Liver (tissue), 9 donors: ENCODE results near the gene TTC23. TPM values are rescaled to one million over a fixed set of nuclear protein-coding genes. Genes with fewer than 3 reads are reported as not detected.

Experiments
- DNase-seq: peaks from one replicate; pipeline ENCODE4 v3.0.0-alpha.2; 2017; ENCODE audit warnings: low spot score
- H3K27ac ChIP-seq, 2 donors: one replicate each; pipeline ENCODE4 v1.7.0; 2013; ENCODE audit warnings: inconsistent platforms in 2 of 2, low read length in 2 of 2, control low read depth in 1 of 2, low read depth in 1 of 2, mild to moderate bottlenecking in 1 of 2
- H3K27me3 ChIP-seq, 4 donors: one replicate each; pipeline versions ENCODE4 v1.6.1 to v1.7.0; 2013; ENCODE audit warnings: low read length in 3 of 4, inconsistent platforms in 1 of 4, mild to moderate bottlenecking in 1 of 4, moderate library complexity in 1 of 4; ENCODE audit not compliant: control insufficient read depth in 4 of 4, insufficient read depth in 4 of 4
- H3K36me3 ChIP-seq, 4 donors: one replicate each; pipeline versions ENCODE4 v1.6.1 to v1.7.0; 2013; ENCODE audit warnings: low read length in 3 of 4, mild to moderate bottlenecking in 3 of 4, low read depth in 1 of 4, moderate library complexity in 1 of 4; ENCODE audit not compliant: control insufficient read depth in 4 of 4, insufficient read depth in 3 of 4
- H3K4me1 ChIP-seq, 4 donors: one replicate each; pipeline versions ENCODE4 v1.6.1 to v1.7.0; 2013; ENCODE audit warnings: low read length in 3 of 4, mild to moderate bottlenecking in 3 of 4, moderate library complexity in 1 of 4; ENCODE audit not compliant: control insufficient read depth in 4 of 4, insufficient read depth in 4 of 4
- H3K4me3 ChIP-seq, 3 donors: one replicate each; pipeline versions ENCODE4 v1.6.1 to v1.7.0; 2013; ENCODE audit warnings: low read length in 3 of 3, control low read depth in 1 of 3, low read depth in 1 of 3, mild to moderate bottlenecking in 1 of 3
- H3K9ac ChIP-seq, 2 donors: one replicate each; pipeline ENCODE4 v1.7.0; 2013; ENCODE audit warnings: low read length in 2 of 2, mild to moderate bottlenecking in 2 of 2, moderate library complexity in 2 of 2, control low read depth in 1 of 2, low read depth in 1 of 2
- H3K9me3 ChIP-seq, 4 donors: one replicate each; pipeline versions ENCODE4 v1.6.1 to v1.7.0; 2013; ENCODE audit warnings: low read length in 3 of 4; ENCODE audit not compliant: control insufficient read depth in 4 of 4
- ATF3 ChIP-seq: IDR thresholded peaks from 2 replicates; pipeline ENCODE4 v1.6.1; 2016; ENCODE audit warnings: antibody characterized with exemption
- CTCF ChIP-seq: fragments of 150-350 bp; IDR thresholded peaks from 2 replicates; pipeline ENCODE4 v1.5.1; 2017; ENCODE audit warnings: improper control_type of control experiment, low read depth, low read length; ENCODE audit not compliant: missing input control
- EGR1 ChIP-seq, 2 donors: IDR thresholded peaks; 2 replicates each; pipeline ENCODE4 v1.6.1; 2016 to 2018; ENCODE audit warnings: antibody characterized with exemption in 2 of 2, low read depth in 2 of 2
- FOXA1 ChIP-seq: IDR thresholded peaks from 2 replicates; pipeline ENCODE4 v1.6.1; 2016; ENCODE audit warnings: antibody characterized with exemption
- FOXA2 ChIP-seq: IDR thresholded peaks from 2 replicates; pipeline ENCODE4 v1.6.1; 2016; ENCODE audit warnings: antibody characterized with exemption
- GABPA ChIP-seq, 2 donors: IDR thresholded peaks in 1 of 2; conservative IDR thresholded peaks in 1 of 2; 2 replicates each; pipeline ENCODE4 v1.6.1; 2016; ENCODE audit warnings: antibody characterized with exemption in 2 of 2, mild to moderate bottlenecking in 1 of 2, moderate library complexity in 1 of 2
- HNF4G ChIP-seq: IDR thresholded peaks from 2 replicates; pipeline ENCODE4 v1.6.1; 2016; ENCODE audit warnings: antibody characterized with exemption
- JUND ChIP-seq, 2 donors: IDR thresholded peaks; 2 replicates each; pipeline ENCODE4 v1.6.1; 2016; ENCODE audit warnings: antibody characterized with exemption in 2 of 2
- MAX ChIP-seq: IDR thresholded peaks from 2 replicates; pipeline ENCODE4 v1.6.1; 2016; ENCODE audit warnings: antibody characterized with exemption
- NR2F2 ChIP-seq: IDR thresholded peaks from 2 replicates; pipeline ENCODE4 v1.6.1; 2016; ENCODE audit warnings: antibody characterized with exemption
- RAD21 ChIP-seq, 2 donors: IDR thresholded peaks; 2 replicates each; pipeline ENCODE4 v1.6.1; 2016; ENCODE audit warnings: antibody characterized with exemption in 2 of 2, mild to moderate bottlenecking in 2 of 2
- REST ChIP-seq: IDR thresholded peaks from 2 replicates; pipeline ENCODE4 v1.6.1; 2016; ENCODE audit warnings: antibody characterized with exemption, mild to moderate bottlenecking
- RXRA ChIP-seq, 2 donors: IDR thresholded peaks; 2 replicates each; pipeline ENCODE4 v1.6.1; 2017 to 2018; ENCODE audit warnings: antibody characterized with exemption in 2 of 2, mild to moderate bottlenecking in 1 of 2
- SP1 ChIP-seq: IDR thresholded peaks from 2 replicates; pipeline ENCODE4 v1.6.1; 2018; ENCODE audit warnings: antibody characterized with exemption, mild to moderate bottlenecking
- TAF1 ChIP-seq: conservative IDR thresholded peaks from 2 replicates; pipeline ENCODE4 v1.6.1; 2016; ENCODE audit warnings: antibody characterized with exemption, mild to moderate bottlenecking
- YY1 ChIP-seq: IDR thresholded peaks from 2 replicates; pipeline ENCODE4 v1.6.1; 2016; ENCODE audit warnings: antibody characterized with exemption, mild to moderate bottlenecking
- WGBS: extraction: QIAGEN DNeasy Blood & Tissue Kit; methylation state at CpG from one replicate; pipeline ENCODE4 v1.1.7; 2013; 5-methylcytosine and 5-hydroxymethylcytosine counted together
- polyA plus RNA-seq, 2 donors: library from polyadenylated mRNA; stranded (reverse) in 1 of 2; unstranded in 1 of 2; fragments of 200-250 nt in 1 of 2; fragments of >200 nt in 1 of 2; fragmentation: Nextera tagmentation in 1 of 2; extraction: Ambion mirVana in 1 of 2; gene quantifications; one replicate each; pipeline versions ENCODE4 v1.2.1 to v1.2.3, GENCODE V29; 2013 to 2015
- total RNA-seq, 2 donors: library from RNA; depleted of rRNA; stranded (reverse); fragments of >200 nt; gene quantifications; one replicate each; pipeline ENCODE4 v1.2.3, GENCODE V29; 2014
- donor health status: healthy.
- donor health status: healthy.
- donor health status: healthy.
- donor health status: healthy.
- donor health status: healthy.

The TTC23 gene
- total and polyA plus RNA-seq, 4 donors = 3.7 to 12.3 (median 7.2) TPM

GRCh38 chr15:99250494-99250856 lies 1.1 kb upstream of the TTC23 start:
- DNase-seq = no peak
- H3K9me3 ChIP-seq = no peaks in the 10 kb centered on the region
- peak overlapping the region; percentile 73 to 90 for H3K27ac ChIP-seq
- H3K4me3 ChIP-seq = peak overlapping the region; percentile 55 to 90 (median 79)
- H3K36me3 ChIP-seq = no peaks in the 10 kb centered on the region
- H3K9ac ChIP-seq = peak overlapping the region; percentile 56 to 83
- TF ChIP-seq GABPA (IDR thresholded peaks at IDR 0.05 in 1 of 2, conservative IDR thresholded peaks at IDR 0.05 in 1 of 2) = no peak
- no peak for TF ChIP-seq EGR1 (IDR thresholded peaks at IDR 0.05; ENCODE audit: low read depth in 2 of 2)
- no peak for TF ChIP-seq REST
- no peak for TF ChIP-seq SP1
- TF ChIP-seq RXRA (IDR thresholded peaks at IDR 0.05) = no peak
- TF ChIP-seq JUND (IDR thresholded peaks at IDR 0.05) = no peak
- no peak for TF ChIP-seq MAX
- no peak for TF ChIP-seq NR2F2
- no peak for TF ChIP-seq YY1
- no peak for TF ChIP-seq FOXA2
- TF ChIP-seq TAF1 = no peak
- no peak for TF ChIP-seq FOXA1
- H3K4me1 ChIP-seq = peaks cover 8 to 46% (median 34%) of the 10 kb centered on the region in 4 donors
- H3K27me3 ChIP-seq = no peaks in the 10 kb centered on the region
- 9% methylated on average over 7 of the region's 7 CpGs for WGBS

GRCh38 chr15:99250001-99250400 lies 620 bp upstream of the TTC23 start:
- Histone ChIP-seq H3K27me3 (no peaks in the 10 kb centered on the region), H3K27ac (peak overlapping the region; percentile 73 to 86), H3K4me3 (peak overlapping the region; percentile 55 to 90 (median 79)), H3K4me1 (peaks cover 7 to 45% (median 34%) of the 10 kb centered on the region in 4 donors), H3K9me3 (no peaks in the 10 kb centered on the region), H3K36me3 (no peaks in the 10 kb centered on the region), H3K9ac (peak overlapping the region in 1 of 2 donors; percentile 83)
- no peak for DNase-seq
- TF ChIP-seq YY1 = no peak
- no peak for TF ChIP-seq NR2F2
- no peak for TF ChIP-seq RAD21 (IDR thresholded peaks at IDR 0.05)
- TF ChIP-seq CTCF = no peak
- no peak for TF ChIP-seq HNF4G
- no peak for TF ChIP-seq FOXA2
- TF ChIP-seq FOXA1 = no peak
- no peak for TF ChIP-seq SP1
- no peak for TF ChIP-seq JUND (IDR thresholded peaks at IDR 0.05)
- TF ChIP-seq TAF1 = no peak
- no peak for TF ChIP-seq MAX
- no peak for TF ChIP-seq ATF3
- no peak for TF ChIP-seq RXRA (IDR thresholded peaks at IDR 0.05)
- no peak for TF ChIP-seq GABPA (IDR thresholded peaks at IDR 0.05 in 1 of 2, conservative IDR thresholded peaks at IDR 0.05 in 1 of 2)
- WGBS = 44% methylated on average over 4 of the region's 4 CpGs
